Suppressor macrophage treated with lipopolysaccharide for 1 hour (primary cell): ENCODE measurements around the gene RAB36.

Source experiments
- DNase-seq, 3 donors: peaks; one replicate each; pipeline ENCODE4 v3.0.0-alpha.2; 2020 to 2022

The RAB36 gene

GRCh38 chr22:23183061-23183698 lies 37.9 kb downstream of the RAB36 start:
- peak in 1 of 3 donors; percentile 38 for DNase-seq

DNA sequence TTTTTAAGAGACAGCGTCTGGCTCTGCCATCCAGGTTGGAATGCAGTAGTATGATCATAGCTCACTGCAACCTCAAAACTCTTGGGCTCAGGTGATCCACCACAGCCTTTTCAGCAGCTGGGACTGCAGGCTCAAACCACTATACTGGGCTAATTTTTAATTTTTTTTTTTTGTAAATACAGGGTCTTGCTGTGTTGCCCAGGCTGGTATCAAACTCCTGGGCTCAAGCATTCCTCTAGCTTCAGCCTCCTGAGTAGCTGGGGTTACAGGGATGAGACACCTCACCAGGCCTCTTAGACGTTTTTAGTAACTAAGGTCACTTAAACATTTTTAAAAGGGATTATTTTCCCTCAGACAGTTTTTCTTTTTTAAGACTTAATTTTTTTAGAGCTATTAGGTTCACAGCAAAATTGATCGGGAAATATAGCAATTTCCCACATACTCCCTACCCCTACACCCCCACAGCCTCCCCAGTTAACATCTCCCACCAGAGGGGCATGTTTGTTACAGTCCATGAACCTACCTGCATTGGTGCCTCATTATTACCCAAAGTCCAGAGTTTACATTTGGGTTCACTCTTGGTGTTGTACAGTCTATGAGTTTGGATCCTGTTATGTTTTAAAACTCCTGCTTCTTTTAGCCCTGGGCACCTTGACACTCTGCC lies 39.0 kb downstream of the RAB36 start:
- no peak for DNase-seq

- DNase-seq: no peak
These were observed 39.5 kb downstream of the RAB36 start for GRCh38 chr22:23184764-23185113.

- no peak for DNase-seq
These were observed 41.9 kb downstream of the RAB36 start for GRCh38 chr22:23187211-23187610.

DNA sequence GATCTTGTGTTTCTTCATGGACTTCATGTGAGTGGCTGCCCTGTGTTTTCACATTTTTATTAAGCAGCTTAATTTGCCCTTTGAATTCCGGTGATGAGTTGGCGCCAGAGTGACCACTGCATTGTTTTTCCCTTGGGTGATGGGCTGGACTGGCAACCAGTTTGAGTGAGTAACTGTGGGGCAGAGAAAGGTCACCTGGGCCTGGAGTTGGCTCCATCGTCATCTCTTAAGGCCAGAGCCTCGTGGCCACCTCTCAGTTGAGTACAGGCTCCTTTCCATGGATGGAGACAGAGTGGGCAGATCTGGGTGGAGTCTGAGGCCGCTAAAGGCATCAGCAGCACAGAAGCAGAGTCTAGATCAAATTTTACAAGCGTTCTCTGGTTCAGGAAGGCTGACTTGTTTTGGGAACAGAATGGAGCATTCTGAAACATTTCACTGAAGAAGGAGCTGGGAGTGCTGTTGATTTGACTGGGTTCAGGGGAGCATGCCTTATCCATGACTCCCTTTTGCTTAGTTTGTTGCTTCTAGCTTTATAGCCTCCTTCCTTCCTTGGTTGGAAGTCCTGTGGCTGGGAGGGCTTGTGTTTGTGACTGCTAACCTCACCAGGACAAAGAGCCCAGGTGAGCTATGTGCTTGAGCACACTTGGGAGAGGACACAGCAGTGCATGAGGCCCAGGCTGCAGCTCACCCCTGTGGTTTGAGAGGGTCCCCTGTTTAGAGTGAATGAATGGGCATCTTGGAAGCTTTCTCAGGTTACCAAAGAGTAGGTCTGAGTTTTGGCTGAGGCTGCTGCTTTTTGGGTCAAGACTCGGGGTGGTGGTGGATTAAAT lies 42.8 kb downstream of the RAB36 start:
- no peak for DNase-seq

DNA sequence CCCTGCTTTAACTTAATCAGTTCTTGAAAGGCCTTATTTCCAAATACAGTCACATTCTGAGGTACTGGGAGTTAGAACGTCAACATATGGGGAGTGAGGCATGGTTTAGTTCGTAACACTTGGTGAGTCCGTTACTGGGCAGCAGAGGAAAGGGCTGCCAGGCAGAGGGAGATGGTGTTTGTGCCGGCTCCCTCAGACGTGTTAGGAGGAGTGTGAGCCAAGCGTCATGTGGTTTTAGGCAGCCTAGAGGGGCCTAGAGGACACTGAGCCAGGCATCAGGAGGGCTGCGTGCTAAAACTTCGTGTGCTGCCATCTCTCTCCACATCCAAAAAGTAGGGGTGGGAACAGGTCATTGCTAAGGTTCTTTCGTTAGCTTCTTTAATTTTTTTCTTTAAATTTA lies 45.2 kb downstream of the RAB36 start:
- DNase-seq: no peak

- no peak for DNase-seq
These were observed 46.9 kb downstream of the RAB36 start for GRCh38 chr22:23192133-23192532.

DNA sequence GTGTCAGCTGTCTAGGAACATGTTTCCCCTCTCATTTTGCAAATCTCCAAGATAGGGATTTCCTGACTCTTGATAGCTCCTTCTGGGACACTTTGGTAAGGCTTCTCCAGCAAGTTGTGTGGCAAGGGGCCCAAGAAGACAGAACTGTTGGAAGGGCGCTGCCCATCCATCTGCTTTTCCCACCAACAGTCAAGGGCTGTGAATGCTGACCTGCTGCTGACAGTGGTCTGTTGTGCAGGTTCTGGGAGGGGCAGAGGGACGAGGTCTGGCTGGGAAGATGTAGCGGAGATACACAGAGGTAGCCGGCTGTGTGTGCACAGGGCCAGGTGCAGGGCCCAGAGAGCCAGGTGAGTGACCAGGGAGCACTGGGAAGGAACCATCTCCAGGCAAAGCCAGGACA lies 47.3 kb downstream of the RAB36 start:
- no peak for DNase-seq

- DNase-seq: no peak
These were observed 48.0 kb downstream of the RAB36 start for GRCh38 chr22:23193196-23193827.

GRCh38 chr22:23193882-23194281 lies 48.6 kb downstream of the RAB36 start:
- DNase-seq: no peak

GRCh38 chr22:23196165-23196564 lies 50.9 kb downstream of the RAB36 start:
- DNase-seq: no peak

- no peak for DNase-seq
These were observed 52.6 kb downstream of the RAB36 start for GRCh38 chr22:23197836-23198235.

- DNase-seq: no peak
These were observed 53.9 kb downstream of the RAB36 start for GRCh38 chr22:23199159-23199558.

GRCh38 chr22:23200898-23201297 lies 55.6 kb downstream of the RAB36 start:
- no peak for DNase-seq

DNA sequence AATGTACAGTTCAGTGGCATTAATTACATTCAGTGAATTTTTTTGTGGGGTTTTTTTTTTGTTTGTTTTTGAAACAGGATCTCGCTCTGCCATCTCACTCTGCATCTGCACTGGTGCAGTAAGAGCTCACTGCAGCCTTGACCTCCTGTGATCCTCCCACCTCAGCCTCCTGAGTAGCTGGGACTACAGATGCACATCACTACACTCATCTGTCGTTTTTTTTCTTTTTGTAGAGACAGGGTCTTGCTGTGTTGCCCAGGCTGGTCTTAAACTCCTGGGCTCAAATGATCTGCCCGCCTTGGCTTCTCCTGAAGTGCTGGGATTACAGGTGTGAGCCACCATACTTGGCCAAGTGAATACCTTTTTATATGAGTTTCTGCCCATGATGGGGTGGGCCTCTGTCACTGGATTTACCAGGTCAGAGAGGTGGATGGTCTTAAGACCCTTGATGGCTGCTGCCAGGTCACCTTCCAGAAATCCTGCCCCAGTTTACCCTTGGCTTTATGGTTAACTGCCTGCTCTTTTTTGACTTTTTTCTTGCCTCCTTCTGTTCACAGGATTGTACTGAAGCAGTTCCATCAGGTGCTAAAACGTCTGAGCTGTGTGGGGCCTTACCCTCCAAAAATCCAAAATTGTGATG lies 57.7 kb downstream of the RAB36 start:
- no peak for DNase-seq

- DNase-seq: no peak
These were observed 58.3 kb downstream of the RAB36 start for GRCh38 chr22:23203452-23204124.

- DNase-seq: no peak
These were observed 58.8 kb downstream of the RAB36 start for GRCh38 chr22:23204125-23204488.

DNA sequence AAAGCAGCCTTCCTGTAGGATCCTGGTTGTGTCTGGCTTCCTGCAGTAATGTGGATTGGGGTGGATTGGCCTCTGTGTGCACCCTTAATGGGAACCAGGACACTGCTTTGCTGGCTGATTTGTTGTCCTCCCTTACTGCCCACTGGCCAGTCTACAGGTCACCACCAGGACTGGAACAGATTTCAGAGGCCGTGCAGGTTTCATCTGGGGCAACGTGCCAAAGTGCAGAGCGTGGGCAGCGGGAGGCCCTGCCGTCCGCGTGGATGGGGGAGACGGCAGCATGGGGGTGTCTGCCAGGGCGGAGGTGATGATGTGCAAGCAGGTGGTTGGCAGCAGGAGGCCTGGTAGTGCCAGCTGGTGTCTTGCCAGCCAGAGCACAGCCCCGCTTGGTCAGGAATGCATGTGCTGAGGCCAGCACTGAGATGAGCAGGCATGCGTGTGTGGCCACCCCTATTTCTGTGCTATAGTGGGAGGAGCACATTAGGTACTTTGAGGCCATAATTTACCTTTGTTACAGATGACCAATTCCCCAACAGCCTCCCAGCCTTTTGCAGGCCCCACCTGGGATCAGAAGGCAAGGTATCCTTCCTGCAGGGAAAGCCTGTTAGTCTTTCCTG lies 59.4 kb downstream of the RAB36 start:
- DNase-seq: no peak

- DNase-seq: no peak
These were observed 60.2 kb downstream of the RAB36 start for GRCh38 chr22:23205339-23206049.

DNA sequence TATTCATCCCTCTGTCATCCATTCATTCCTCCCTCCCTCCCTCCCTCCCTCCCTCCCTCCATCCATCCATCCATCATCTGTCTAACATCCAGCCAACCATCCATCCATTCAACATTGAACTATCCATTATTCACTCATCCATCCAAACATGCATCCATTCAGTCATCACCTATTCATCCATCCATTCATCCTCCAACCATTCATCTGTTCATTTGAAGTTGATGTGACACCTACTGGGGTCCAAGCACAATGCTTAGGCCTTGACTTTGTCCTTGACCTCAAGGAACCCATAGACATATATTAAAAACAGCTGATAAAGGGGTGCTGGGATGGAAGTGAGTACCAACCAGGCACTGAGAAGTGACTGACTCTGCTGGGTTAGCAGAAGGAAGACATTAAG lies 61.6 kb downstream of the RAB36 start:
- DNase-seq: no peak

- DNase-seq: no peak
These were observed 62.6 kb downstream of the RAB36 start for GRCh38 chr22:23207729-23208393.
